NCI-H774 (cell line): ENCODE data around the gene TYW5.
"Not testable (repeated sequence)": the region's sequence is repeated elsewhere in the genome, so short reads cannot be mapped to it uniquely, and the experiment has no call there.

Experiments used
- DNase-seq: peaks from one replicate; lab custom pipeline; 2025; lab: John Stamatoyannopoulos, UW

The TYW5 gene

GRCh38 chr2:199914372-199914958 lies 40.8 kb downstream of the TYW5 start:
- no peak for DNase-seq

- DNase-seq: not testable (repeated sequence)
Measured at GRCh38 chr2:199912553-199913114, 42.7 kb downstream of the TYW5 start.

GRCh38 chr2:199911877-199912161 lies 43.5 kb downstream of the TYW5 start:
- no peak for DNase-seq

DNA sequence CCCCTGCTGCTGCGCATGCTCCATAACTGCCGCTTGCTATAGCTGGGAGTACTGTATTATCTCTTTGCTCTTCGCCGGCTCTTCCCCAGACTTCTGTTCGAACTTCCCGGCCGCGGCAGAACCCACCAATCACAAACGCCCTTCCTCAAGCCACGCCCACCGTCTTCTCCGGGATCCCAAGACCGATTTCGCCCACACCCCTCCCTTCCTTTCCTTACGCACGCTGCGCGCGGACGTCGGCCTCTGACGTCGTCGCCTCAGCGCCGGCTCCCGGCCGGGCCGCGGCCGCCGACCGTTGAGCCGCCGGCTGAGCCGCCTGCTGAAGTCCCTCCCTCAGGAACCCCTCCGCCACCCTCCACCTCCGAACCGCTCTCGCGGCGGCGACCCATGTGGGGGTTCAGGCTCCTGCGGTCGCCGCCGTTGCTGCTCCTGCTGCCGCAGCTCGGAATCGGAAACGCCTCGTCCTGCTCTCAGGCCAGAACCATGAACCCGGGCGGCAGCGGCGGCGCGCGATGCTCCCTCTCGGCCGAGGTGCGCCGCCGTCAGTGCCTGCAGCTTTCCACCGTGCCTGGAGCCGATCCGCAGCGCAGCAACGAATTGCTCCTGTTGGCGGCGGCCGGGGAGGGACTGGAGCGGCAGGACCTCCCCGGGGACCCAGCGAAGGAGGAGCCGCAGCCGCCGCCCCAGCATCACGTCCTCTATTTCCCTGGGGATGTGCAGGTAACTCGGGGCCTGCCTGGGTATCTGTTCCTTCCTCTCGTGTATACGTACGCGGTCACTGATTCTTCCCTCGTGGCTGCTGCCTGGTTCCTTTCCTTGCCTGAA lies 44.0 kb downstream of the TYW5 start, which contains the start of gene C2orf69:
Gene C2orf69, plus strand, starts transcription at position 242 of the 825 bp plus-strand sequence. Its CDS starts 146 bp downstream, at position 388.
- peak; percentile 92 for DNase-seq

- no peak for DNase-seq
Measured at GRCh38 chr2:199910338-199911051, 44.8 kb downstream of the TYW5 start.

- DNase-seq: no peak
Measured at GRCh38 chr2:199907008-199907714, 48.1 kb downstream of the TYW5 start.

DNA sequence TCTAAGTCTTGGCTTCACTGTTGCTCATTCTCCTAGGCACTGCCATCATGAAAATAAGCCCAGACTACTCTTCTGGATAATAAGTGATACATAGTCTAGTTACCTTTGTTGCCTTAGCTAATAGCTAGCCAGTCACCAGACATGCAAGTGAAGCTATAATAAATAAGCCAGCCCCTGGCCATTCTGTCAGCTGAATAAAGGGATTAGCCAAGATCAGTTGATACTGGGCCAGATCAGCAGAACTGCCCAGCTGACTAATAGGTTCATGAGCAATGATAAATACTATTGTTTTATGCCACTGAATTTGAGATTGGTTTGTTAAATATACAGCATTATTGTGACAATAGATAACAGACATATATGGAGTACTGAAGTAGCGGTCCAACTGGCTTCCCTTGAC lies 52.2 kb downstream of the TYW5 start:
- no peak for DNase-seq

DNA sequence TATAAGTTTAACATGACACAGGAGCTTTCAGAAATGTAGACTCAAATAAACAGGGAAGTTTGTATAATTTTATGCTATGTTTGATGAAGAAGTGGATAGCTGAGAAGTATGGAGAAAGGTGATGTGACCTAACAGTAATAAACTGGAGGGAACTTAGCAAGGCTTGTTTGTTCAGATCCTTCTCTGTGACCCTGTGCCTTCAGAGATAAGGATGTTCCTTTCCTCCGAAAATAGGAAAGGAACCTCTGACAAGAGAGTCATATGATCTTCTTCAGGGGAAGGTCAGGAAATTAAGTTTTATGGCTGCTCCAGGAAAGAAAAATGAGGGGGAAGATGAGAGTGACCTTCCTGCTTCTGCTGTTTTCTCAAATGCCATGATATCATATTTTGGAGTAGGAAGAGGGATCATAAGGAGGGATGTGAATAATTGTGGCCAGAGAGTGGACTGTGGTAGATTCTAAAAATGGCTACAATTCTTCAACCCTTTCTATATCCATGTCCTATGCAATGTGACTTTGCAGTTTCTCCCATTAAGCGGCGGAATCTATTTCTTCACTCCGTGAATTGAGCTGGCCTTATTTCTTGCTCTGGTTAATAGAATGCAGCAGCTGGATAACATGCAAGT lies 52.7 kb downstream of the TYW5 start:
- DNase-seq: no peak

DNA sequence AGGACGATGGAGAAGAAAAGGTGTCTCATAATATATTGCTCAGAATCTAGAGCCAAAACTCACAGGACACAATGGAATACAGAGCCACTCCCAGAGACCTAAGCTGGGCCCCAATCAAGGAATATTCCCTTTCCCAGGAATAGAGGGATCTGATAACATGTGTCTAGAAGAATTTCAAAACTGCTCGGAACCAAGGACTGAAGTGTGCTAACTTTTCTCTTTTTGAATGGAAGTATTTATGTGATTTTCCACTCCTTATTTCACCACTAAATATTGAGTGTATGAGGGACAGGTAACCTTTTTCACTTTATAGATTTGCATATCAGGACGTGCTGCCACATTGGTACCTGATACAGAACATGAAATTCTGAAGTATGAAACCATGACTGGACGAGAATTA lies 53.3 kb downstream of the TYW5 start:
- no peak for DNase-seq

DNA sequence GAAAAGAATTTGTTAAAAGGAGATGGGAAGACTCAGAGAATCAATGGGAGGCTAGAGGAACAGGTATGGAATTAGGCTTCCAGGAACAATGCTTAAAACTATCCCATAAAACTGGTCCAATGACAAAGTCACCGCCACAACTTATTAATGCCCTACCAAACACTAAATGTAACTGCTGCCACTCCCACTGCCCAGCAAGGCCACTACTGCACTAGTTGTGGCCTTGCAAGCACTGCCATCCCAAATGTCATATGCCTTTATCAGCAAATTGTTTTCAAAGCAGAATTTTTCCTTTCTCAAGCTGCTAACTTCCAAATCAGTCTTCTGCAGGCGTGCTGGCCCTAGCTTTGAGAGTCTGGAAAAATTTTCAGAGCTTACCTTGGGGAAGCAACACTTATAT lies 58.7 kb downstream of the TYW5 start:
- no peak for DNase-seq

GRCh38 chr2:199895406-199895805 lies 59.9 kb downstream of the TYW5 start:
- no peak for DNase-seq

GRCh38 chr2:199883474-199884212 lies 71.6 kb downstream of the TYW5 start:
- no peak for DNase-seq

DNA sequence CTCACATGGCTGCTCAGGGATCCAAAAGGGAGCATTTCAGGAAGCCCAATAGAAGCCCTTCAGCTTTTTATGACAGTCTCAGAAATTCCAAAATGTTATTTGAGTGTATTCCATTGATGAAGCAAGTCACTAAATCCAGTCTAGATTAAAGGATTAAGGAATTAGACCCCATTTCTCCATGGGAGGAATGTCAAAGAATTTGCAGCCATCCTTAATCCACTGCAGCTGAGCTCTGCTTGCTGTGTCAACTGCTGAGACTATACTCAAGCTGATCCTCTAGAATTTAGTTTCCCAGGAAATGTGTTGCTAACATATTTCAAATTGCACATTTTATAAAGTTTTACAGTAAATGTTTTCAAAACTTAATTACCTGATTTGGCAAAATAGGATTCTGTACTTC lies 72.6 kb downstream of the TYW5 start:
- DNase-seq: no peak
